HepG2 (cell line): ENCODE data around the gene NFATC3. TPM values are rescaled to one million over a fixed set of nuclear protein-coding genes. Genes with fewer than 3 reads are reported as not detected.

ENCODE experiments used
- AHR ChIP-seq: IDR thresholded peaks from 2 replicates; pipeline ENCODE4 v1.6.1; 2018; ENCODE audit warnings: missing genetic modification reagents, missing compliant biosample characterization
- ATF7-NPFF ChIP-seq: sonication (generic); formaldehyde crosslinking; IDR thresholded peaks from 2 replicates; pipeline ENCODE4 v1.8.1; 2023; ENCODE audit warnings: mild to moderate bottlenecking, low read depth, missing genetic modification reagents, moderate library complexity
- FOSL1 ChIP-seq: sonication (generic); formaldehyde crosslinking; IDR thresholded peaks from 2 replicates; pipeline ENCODE4 v1.9.0; 2021; ENCODE audit warnings: missing genetic modification reagents, borderline replicate concordance
- NFKB2 ChIP-seq: sonication (generic); formaldehyde crosslinking; IDR thresholded peaks from 2 replicates; pipeline ENCODE4 v1.4.0; 2020; ENCODE audit warnings: missing genetic modification reagents, borderline replicate concordance
- NR2F6 ChIP-seq, 2 experiments: IDR thresholded peaks; 2 replicates each; pipeline ENCODE4 v1.6.1; 2016; ENCODE audit warnings: antibody characterized with exemption in 1 of 2, mild to moderate bottlenecking in 1 of 2
- STAG1 ChIP-seq: sonication (generic); formaldehyde crosslinking; IDR thresholded peaks from 2 replicates; pipeline ENCODE4 v1.4.0; 2020; ENCODE audit warnings: missing genetic modification reagents
- ZNF12 ChIP-seq: sonication (generic); formaldehyde crosslinking; IDR thresholded peaks from 2 replicates; pipeline ENCODE4 v1.5.0; 2020; ENCODE audit warnings: missing genetic modification reagents
- ZNF264 ChIP-seq: sonication (generic); formaldehyde crosslinking; IDR thresholded peaks from 2 replicates; pipeline ENCODE4 v1.4.0; 2020; ENCODE audit warnings: missing genetic modification reagents
- ZNF3 ChIP-seq: IDR thresholded peaks from 2 replicates; pipeline ENCODE4 v1.7.0; 2017; ENCODE audit warnings: inconsistent platforms
- polyA plus RNA-seq, 8 experiments: library from polyadenylated mRNA; depleted of rRNA in 3 of 8; stranded (reverse) in 7 of 8; unstranded in 1 of 8; fragments of >200 nt; fragmentation: Illumina TruSeq in 4 of 8; extraction: Trizol in 4 of 8; gene quantifications; 2 replicates each; pipeline versions ENCODE4 v1.2.1 to v1.2.3, GENCODE V29; 2011 to 2016; ENCODE audit warnings: low read depth in 4 of 8, missing spikeins in 1 of 8, mixed read lengths in 1 of 8; ENCODE audit not compliant: insufficient read depth in 1 of 8
- total RNA-seq, 5 experiments: library from RNA; depleted of rRNA; stranded (reverse); fragments of >200 nt; fragmentation: Illumina TruSeq; extraction: Trizol; gene quantifications; 2 replicates each; pipeline ENCODE4 v1.2.3, GENCODE V29; 2016; ENCODE audit warnings: low read depth in 1 of 5
- TF ChIP-seq, protein P1 (sequence below): conservative IDR thresholded peaks from 2 replicates; pipeline ENCODE4 v1.6.1; 2018; ENCODE audit warnings: missing genetic modification reagents
- TF ChIP-seq, protein P2 (sequence below): sonication (generic); formaldehyde crosslinking; conservative IDR thresholded peaks from 2 replicates; pipeline ENCODE4 v1.4.0; 2020; ENCODE audit warnings: missing genetic modification reagents
- TF ChIP-seq, protein P3 (sequence below): sonication (generic); formaldehyde crosslinking; IDR thresholded peaks from 2 replicates; pipeline ENCODE4 v1.5.1; 2020; ENCODE audit warnings: missing genetic modification reagents, mild to moderate bottlenecking, borderline replicate concordance
- TF ChIP-seq, protein P4 (sequence below): sonication (generic); formaldehyde crosslinking; IDR thresholded peaks from 2 replicates; pipeline ENCODE4 v1.9.0; 2022; ENCODE audit warnings: missing genetic modification reagents, mild to moderate bottlenecking, borderline replicate concordance
- TF ChIP-seq, protein P5 (sequence below), 2 experiments: sonication (generic) in 1 of 2; formaldehyde crosslinking in 1 of 2; IDR thresholded peaks; 2 replicates each; pipeline versions ENCODE4 v1.4.0 to v1.6.1; 2016 to 2020; ENCODE audit warnings: borderline replicate concordance in 1 of 2, low read depth in 1 of 2, mild to moderate bottlenecking in 1 of 2, missing genetic modification reagents in 1 of 2
- TF ChIP-seq, protein P6 (sequence below): sonication (generic); formaldehyde crosslinking; IDR thresholded peaks from 2 replicates; pipeline ENCODE4 v1.8.0; 2022; ENCODE audit warnings: mild to moderate bottlenecking, missing genetic modification reagents; ENCODE audit not compliant: insufficient replicate concordance

NFATC3 gene
- total and polyA plus RNA-seq, 2 of the 13 experiments (the other 11 are each of a cell fraction or from before 2014, with no cell fraction given), result 52.6 to 62.7 TPM

DNA sequence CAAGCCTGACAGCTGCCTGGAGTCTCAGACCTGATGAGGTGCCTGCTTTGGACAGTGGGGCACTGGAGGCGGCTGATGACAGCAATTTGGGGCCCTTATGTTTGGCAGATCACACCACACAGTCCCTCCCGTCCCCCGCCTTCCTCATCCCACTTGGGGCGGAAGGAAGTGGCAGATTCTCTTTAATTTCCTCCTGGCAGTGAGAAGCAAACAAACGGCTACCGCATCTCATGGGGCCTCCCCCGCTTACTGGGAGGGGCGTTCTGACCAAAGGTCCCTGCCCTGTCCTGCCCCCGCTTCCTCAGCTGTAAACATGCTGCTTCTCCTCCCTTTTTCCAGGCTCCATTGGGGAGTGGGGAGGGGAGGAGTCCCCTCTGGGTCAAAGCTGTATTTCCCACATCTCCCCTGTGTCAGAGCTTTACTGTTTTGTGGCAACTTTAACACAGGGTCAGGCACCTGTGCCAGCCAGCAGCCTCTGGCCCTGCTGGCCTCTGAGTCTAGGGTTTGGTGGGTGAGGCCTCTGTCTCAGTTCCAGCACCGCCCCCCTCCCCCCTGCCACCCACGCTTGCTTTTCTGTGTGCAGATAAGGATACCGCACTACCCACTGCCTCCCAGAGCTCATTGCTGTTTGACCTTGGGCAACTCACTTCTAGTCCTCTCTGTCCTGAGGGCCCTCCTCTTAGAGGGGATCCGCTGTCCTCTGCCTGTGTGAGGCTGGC lies 5.4 kb upstream of the NFATC3 start (continued):
- no peak; the same call in 1 of the 2 replicates for TF ChIP-seq AHR
- TF ChIP-seq, protein P1, sequence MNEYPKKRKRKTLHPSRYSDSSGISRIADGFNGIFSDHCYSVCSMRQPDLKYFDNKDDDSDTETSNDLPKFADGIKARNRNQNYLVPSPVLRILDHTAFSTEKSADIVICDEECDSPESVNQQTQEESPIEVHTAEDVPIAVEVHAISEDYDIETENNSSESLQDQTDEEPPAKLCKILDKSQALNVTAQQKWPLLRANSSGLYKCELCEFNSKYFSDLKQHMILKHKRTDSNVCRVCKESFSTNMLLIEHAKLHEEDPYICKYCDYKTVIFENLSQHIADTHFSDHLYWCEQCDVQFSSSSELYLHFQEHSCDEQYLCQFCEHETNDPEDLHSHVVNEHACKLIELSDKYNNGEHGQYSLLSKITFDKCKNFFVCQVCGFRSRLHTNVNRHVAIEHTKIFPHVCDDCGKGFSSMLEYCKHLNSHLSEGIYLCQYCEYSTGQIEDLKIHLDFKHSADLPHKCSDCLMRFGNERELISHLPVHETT (CRISPR knock-in tag), result peak; percentile 76; the same call in 1 of the 2 replicates
- TF ChIP-seq ZNF264, result peak; percentile 93
- TF ChIP-seq, protein P2, sequence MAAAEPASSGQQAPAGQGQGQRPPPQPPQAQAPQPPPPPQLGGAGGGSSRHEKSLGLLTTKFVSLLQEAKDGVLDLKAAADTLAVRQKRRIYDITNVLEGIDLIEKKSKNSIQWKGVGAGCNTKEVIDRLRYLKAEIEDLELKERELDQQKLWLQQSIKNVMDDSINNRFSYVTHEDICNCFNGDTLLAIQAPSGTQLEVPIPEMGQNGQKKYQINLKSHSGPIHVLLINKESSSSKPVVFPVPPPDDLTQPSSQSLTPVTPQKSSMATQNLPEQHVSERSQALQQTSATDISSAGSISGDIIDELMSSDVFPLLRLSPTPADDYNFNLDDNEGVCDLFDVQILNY (CRISPR knock-in tag), result 0 out of 2 replicates have a peak, but pooled peaks have one; percentile 31
- peak; percentile 65; the same call in 1 of the 2 replicates for TF ChIP-seq ZNF12 (CRISPR knock-in tag)
- TF ChIP-seq ATF7-NPFF, result 0 out of 2 replicates have a peak, but pooled peaks have one; percentile 27
- TF ChIP-seq, protein P3, sequence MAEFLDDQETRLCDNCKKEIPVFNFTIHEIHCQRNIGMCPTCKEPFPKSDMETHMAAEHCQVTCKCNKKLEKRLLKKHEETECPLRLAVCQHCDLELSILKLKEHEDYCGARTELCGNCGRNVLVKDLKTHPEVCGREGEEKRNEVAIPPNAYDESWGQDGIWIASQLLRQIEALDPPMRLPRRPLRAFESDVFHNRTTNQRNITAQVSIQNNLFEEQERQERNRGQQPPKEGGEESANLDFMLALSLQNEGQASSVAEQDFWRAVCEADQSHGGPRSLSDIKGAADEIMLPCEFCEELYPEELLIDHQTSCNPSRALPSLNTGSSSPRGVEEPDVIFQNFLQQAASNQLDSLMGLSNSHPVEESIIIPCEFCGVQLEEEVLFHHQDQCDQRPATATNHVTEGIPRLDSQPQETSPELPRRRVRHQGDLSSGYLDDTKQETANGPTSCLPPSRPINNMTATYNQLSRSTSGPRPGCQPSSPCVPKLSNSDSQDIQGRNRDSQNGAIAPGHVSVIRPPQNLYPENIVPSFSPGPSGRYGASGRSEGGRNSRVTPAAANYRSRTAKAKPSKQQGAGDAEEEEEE, result 0 out of 2 replicates have a peak, but pooled peaks have one; percentile 30
- peak; percentile 92 for TF ChIP-seq NR2F6 (IDR thresholded peaks at IDR 0.05)
- peak; percentile 97 for TF ChIP-seq NR2F6 (CRISPR knock-in tag; IDR thresholded peaks at IDR 0.05)
- TF ChIP-seq, protein P4, sequence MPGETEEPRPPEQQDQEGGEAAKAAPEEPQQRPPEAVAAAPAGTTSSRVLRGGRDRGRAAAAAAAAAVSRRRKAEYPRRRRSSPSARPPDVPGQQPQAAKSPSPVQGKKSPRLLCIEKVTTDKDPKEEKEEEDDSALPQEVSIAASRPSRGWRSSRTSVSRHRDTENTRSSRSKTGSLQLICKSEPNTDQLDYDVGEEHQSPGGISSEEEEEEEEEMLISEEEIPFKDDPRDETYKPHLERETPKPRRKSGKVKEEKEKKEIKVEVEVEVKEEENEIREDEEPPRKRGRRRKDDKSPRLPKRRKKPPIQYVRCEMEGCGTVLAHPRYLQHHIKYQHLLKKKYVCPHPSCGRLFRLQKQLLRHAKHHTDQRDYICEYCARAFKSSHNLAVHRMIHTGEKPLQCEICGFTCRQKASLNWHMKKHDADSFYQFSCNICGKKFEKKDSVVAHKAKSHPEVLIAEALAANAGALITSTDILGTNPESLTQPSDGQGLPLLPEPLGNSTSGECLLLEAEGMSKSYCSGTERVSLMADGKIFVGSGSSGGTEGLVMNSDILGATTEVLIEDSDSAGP (CRISPR knock-in tag), result peak; percentile 89
- 0 out of 2 replicates have a peak, but pooled peaks have one; percentile 23 for TF ChIP-seq FOSL1 (CRISPR knock-in tag)
- TF ChIP-seq, protein P5, sequence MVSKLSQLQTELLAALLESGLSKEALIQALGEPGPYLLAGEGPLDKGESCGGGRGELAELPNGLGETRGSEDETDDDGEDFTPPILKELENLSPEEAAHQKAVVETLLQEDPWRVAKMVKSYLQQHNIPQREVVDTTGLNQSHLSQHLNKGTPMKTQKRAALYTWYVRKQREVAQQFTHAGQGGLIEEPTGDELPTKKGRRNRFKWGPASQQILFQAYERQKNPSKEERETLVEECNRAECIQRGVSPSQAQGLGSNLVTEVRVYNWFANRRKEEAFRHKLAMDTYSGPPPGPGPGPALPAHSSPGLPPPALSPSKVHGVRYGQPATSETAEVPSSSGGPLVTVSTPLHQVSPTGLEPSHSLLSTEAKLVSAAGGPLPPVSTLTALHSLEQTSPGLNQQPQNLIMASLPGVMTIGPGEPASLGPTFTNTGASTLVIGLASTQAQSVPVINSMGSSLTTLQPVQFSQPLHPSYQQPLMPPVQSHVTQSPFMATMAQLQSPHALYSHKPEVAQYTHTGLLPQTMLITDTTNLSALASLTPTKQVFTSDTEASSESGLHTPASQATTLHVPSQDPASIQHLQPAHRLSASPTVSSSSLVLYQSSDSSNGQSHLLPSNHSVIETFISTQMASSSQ (IDR thresholded peaks at IDR 0.05; ENCODE audit: low read depth), result peak; percentile 67; the same call in 1 of the 2 replicates
- TF ChIP-seq, protein P5 (CRISPR knock-in tag; IDR thresholded peaks at IDR 0.05; ENCODE audit: borderline replicate concordance), result peak; percentile 87; the same call in 1 of the 2 replicates
- TF ChIP-seq, protein P6, sequence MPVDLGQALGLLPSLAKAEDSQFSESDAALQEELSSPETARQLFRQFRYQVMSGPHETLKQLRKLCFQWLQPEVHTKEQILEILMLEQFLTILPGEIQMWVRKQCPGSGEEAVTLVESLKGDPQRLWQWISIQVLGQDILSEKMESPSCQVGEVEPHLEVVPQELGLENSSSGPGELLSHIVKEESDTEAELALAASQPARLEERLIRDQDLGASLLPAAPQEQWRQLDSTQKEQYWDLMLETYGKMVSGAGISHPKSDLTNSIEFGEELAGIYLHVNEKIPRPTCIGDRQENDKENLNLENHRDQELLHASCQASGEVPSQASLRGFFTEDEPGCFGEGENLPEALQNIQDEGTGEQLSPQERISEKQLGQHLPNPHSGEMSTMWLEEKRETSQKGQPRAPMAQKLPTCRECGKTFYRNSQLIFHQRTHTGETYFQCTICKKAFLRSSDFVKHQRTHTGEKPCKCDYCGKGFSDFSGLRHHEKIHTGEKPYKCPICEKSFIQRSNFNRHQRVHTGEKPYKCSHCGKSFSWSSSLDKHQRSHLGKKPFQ, result peak; percentile 97
- 0 out of 2 replicates have a peak, but pooled peaks have one; percentile 5 for TF ChIP-seq STAG1 (CRISPR knock-in tag)
- no peak for TF ChIP-seq ZNF3 (CRISPR knock-in tag)
- TF ChIP-seq NFKB2 (CRISPR knock-in tag), result peak; percentile 93
